K562 (cell line): ENCODE measurements around the gene APOM. TPM values are rescaled to one million over a fixed set of nuclear protein-coding genes. Genes with fewer than 3 reads are reported as not detected.

Experiments used
- ATF7 ChIP-seq: fragments of 450-650 bp; IDR thresholded peaks from 2 replicates; pipeline ENCODE4 v1.7.1; 2014; ENCODE audit warnings: mild to moderate bottlenecking, moderate library complexity
- BHLHE40 ChIP-seq: IDR thresholded peaks from 2 replicates; pipeline ENCODE4 v1.6.1; 2011; ENCODE audit warnings: low read length, improper control_type of control experiment
- CEBPG ChIP-seq, 3 experiments: fragments of 200-800 bp in 1 of 3; sonication (Bioruptor generic) in 1 of 3; sonication (generic) in 1 of 3; formaldehyde crosslinking in 1 of 3; IDR thresholded peaks in 2 of 3; conservative IDR thresholded peaks in 1 of 3; 2 replicates each; pipeline versions ENCODE4 v1.6.1 to v1.8.0; 2016 to 2022; ENCODE audit warnings: missing compliant biosample characterization in 2 of 3, missing genetic modification characterization in 2 of 3, mild to moderate bottlenecking in 1 of 3, missing genetic modification reagents in 1 of 3
- ETS2 ChIP-seq: IDR thresholded peaks from 2 replicates; pipeline ENCODE4 v1.6.1; 2016; ENCODE audit warnings: borderline replicate concordance, missing genetic modification characterization, mild to moderate bottlenecking, moderate library complexity, missing compliant biosample characterization; ENCODE audit not compliant: poor library complexity, severe bottlenecking
- FOXJ2 ChIP-seq: fragments of 200-800 bp; sonication (Bioruptor generic); IDR thresholded peaks from 2 replicates; pipeline ENCODE4 v1.6.1; 2016; ENCODE audit warnings: missing genetic modification characterization, missing compliant biosample characterization
- HMG20B ChIP-seq: fragments of 250-450 bp; sonication (Bioruptor Pico); IDR thresholded peaks from 2 replicates; pipeline ENCODE4 v1.5.0; 2021; ENCODE audit warnings: mild to moderate bottlenecking
- JUN ChIP-seq, 2 experiments: sonication (generic) in 1 of 2; formaldehyde crosslinking in 1 of 2; IDR thresholded peaks; 2 replicates each; pipeline versions ENCODE4 v1.6.1 to v1.8.0; 2012 to 2022; ENCODE audit warnings: borderline replicate concordance in 2 of 2, mild to moderate bottlenecking in 2 of 2, improper control_type of control experiment in 1 of 2, low read depth in 1 of 2, low read length in 1 of 2, missing genetic modification reagents in 1 of 2
- MAFK ChIP-seq: IDR thresholded peaks from 2 replicates; pipeline ENCODE4 v1.6.1; 2011; ENCODE audit warnings: low read length, improper control_type of control experiment
- NCOA4 ChIP-seq: fragments of 450-650 bp; IDR thresholded peaks from 2 replicates; pipeline ENCODE4 v1.6.1; 2018; ENCODE audit warnings: mild to moderate bottlenecking; ENCODE audit not compliant: partially characterized antibody
- NCOA6 ChIP-seq: fragments of 450-650 bp; IDR thresholded peaks from 2 replicates; pipeline ENCODE4 v1.6.1; 2017; ENCODE audit warnings: mild to moderate bottlenecking
- NELFE ChIP-seq: IDR thresholded peaks from 2 replicates; pipeline ENCODE4 v1.6.1; 2011; ENCODE audit warnings: mild to moderate bottlenecking; ENCODE audit not compliant: insufficient read depth, insufficient read length
- NR2C1 ChIP-seq, 2 experiments: fragments of 450-650 bp; IDR thresholded peaks; 2 replicates each; pipeline ENCODE4 v1.6.1; 2017; ENCODE audit warnings: mild to moderate bottlenecking in 2 of 2, antibody characterized with exemption in 1 of 2, inconsistent platforms in 1 of 2, missing compliant biosample characterization in 1 of 2, missing genetic modification characterization in 1 of 2
- NR2F6 ChIP-seq: fragments of 450-650 bp; formaldehyde crosslinking; IDR thresholded peaks from 2 replicates; pipeline ENCODE4 v1.4.0; 2020; ENCODE audit warnings: mild to moderate bottlenecking
- POLR2G ChIP-seq: fragments of 200-400 bp; formaldehyde crosslinking; IDR thresholded peaks from 2 replicates; pipeline ENCODE4 v1.6.1; 2017; ENCODE audit warnings: low read depth, mild to moderate bottlenecking, antibody characterized with exemption, low read length, moderate library complexity
- POLR2H ChIP-seq: IDR thresholded peaks from 2 replicates; pipeline ENCODE4 v1.6.1; 2016; ENCODE audit warnings: missing genetic modification characterization, low read depth, mild to moderate bottlenecking, control low read depth, missing compliant biosample characterization, moderate library complexity
- SMARCE1 ChIP-seq: fragments of 450-650 bp; IDR thresholded peaks from 2 replicates; pipeline ENCODE4 v1.7.1; 2016; ENCODE audit warnings: mild to moderate bottlenecking
- SNRNP70 ChIP-seq: fragments of 200-400 bp; formaldehyde crosslinking; optimal IDR thresholded peaks from 2 replicates; pipeline ENCODE3; 2017; ENCODE audit warnings: low read depth, low read length
- STAT5A ChIP-seq: IDR thresholded peaks from 2 replicates; pipeline ENCODE4 v1.6.1; 2012; ENCODE audit warnings: low read length, inconsistent platforms, borderline replicate concordance
- ZNF124 ChIP-seq: sonication (generic); formaldehyde crosslinking; IDR thresholded peaks from 2 replicates; pipeline ENCODE4 v1.8.1; 2022; ENCODE audit warnings: missing genetic modification reagents
- ZNF311 ChIP-seq: fragments of 250-450 bp; sonication (Bioruptor Pico); IDR thresholded peaks from 2 replicates; pipeline ENCODE4 v1.4.0; 2020; ENCODE audit warnings: mild to moderate bottlenecking, moderate library complexity
- ZNF316 ChIP-seq: fragments of 450-650 bp; IDR thresholded peaks from 2 replicates; pipeline ENCODE4 v1.6.1; 2016
- ZNF778 ChIP-seq: fragments of 450-650 bp; formaldehyde crosslinking; IDR thresholded peaks from 2 replicates; pipeline ENCODE4 v1.4.0; 2020; ENCODE audit warnings: mild to moderate bottlenecking, moderate library complexity
- ZNF830 ChIP-seq: fragments of 250-450 bp; sonication (Bioruptor Pico); IDR thresholded peaks from 2 replicates; pipeline ENCODE4 v1.5.0; 2021; ENCODE audit warnings: mild to moderate bottlenecking
- polyA plus RNA-seq, 8 experiments: library from polyadenylated mRNA; depleted of rRNA in 4 of 8; stranded (reverse) in 5 of 8; unstranded in 3 of 8; fragments of >200 nt; fragmentation: Nextera tagmentation in 2 of 8; fragmentation: Illumina TruSeq in 1 of 8; extraction: Ambion mirVana in 2 of 8; extraction: Trizol in 1 of 8; gene quantifications; 2 replicates each; pipeline versions ENCODE4 v1.2.1 to v1.2.3, GENCODE V29; 2011 to 2014; ENCODE audit warnings: inconsistent platforms in 1 of 8, missing spikeins in 1 of 8
- total RNA-seq, 7 experiments: library from RNA; depleted of rRNA in 6 of 7; stranded (reverse); fragments of >200 nt in 6 of 7; fragmentation: Illumina TruSeq in 2 of 7; extraction: Trizol in 2 of 7; gene quantifications; 2 replicates each; pipeline versions ENCODE4 v1.2.1 to v1.2.3, GENCODE V29; 2011 to 2021; ENCODE audit warnings: low replicate concordance in 1 of 7
- TF ChIP-seq, protein P1 (sequence below): fragments of 450-650 bp; formaldehyde crosslinking; IDR thresholded peaks from 2 replicates; pipeline ENCODE4 v1.4.0; 2022; ENCODE audit warnings: missing genetic modification characterization
- TF ChIP-seq, protein P2 (sequence below): fragments of 250-450 bp; sonication (Bioruptor Pico); IDR thresholded peaks from 2 replicates; pipeline ENCODE4 v1.8.0; 2022; ENCODE audit warnings: moderate library complexity, mild to moderate bottlenecking, inconsistent platforms
- TF ChIP-seq, protein P3 (sequence below): sonication (generic); formaldehyde crosslinking; IDR thresholded peaks from 2 replicates; pipeline ENCODE4 v1.9.0; 2022; ENCODE audit warnings: mild to moderate bottlenecking, missing genetic modification reagents

Gene APOM
- total and polyA plus RNA-seq, 9 of the 15 experiments (the other 6 are each of a cell fraction or from before 2014, with no cell fraction given): 5.7 to 24.3 (median 10.4) TPM

DNA sequence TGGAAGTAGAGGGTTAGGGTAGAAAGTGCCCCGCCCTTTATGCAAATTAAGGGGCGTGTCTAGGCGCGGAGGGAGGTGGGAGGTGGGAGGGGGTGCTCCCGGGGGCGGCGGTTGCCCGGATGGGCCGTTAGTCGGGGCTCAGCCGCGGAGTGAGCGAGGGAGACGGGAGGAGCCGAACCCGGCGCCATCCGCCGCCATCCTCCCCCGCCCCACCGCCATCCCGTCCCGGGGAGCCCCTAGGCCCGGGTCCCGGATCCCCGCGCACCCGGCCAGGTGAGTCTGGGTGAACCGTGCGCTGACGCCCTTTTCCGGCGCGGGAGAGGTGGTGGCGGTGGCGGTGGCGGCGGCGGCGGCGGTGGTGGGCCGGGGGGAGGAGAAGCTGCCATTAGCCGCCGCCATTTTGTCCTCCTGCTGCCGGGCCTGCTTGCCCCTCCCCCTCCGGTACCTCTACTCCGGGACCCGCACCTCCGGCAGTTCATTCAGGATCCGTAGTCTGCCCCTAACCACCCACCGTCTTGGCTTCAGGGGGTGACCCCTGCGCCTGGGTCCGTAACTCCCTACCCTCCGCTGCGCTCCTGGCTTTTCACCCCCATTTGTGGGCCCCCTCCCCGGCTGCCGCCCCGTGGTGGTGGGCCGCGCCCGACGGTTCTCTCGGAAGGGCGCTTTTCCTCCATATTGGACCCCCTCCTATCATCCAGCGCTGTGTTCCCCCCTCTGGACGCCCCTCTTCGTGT is 34.9 kb upstream of the APOM start, which contains the start of gene PRRC2A (continued):
- no peak for TF ChIP-seq STAT5A
- no peak for TF ChIP-seq NELFE
- no peak; the same call in 1 of the 2 replicates for TF ChIP-seq NCOA6
- no peak for TF ChIP-seq MAFK
- no peak for TF ChIP-seq FOXJ2 (tag)
- no peak for TF ChIP-seq CEBPG (CRISPR knock-in tag; IDR thresholded peaks at IDR 0.05)
- no peak for TF ChIP-seq CEBPG (tag; conservative IDR thresholded peaks at IDR 0.05 in 1 of 2, IDR thresholded peaks at IDR 0.05 in 1 of 2)
- TF ChIP-seq NCOA4: no peak
- peak; percentile 95 for TF ChIP-seq POLR2H (tag)
- no peak; the same call in 1 of the 2 replicates for TF ChIP-seq BHLHE40
- TF ChIP-seq JUN (IDR thresholded peaks at IDR 0.05; ENCODE audit: borderline replicate concordance, low read depth, low read length): no peak
- TF ChIP-seq JUN (CRISPR knock-in tag; IDR thresholded peaks at IDR 0.05; ENCODE audit: borderline replicate concordance): peak; percentile 58; the same call in 1 of the 2 replicates
- TF ChIP-seq NR2F6: no peak
- no peak for TF ChIP-seq ZNF778
- TF ChIP-seq, protein P1, sequence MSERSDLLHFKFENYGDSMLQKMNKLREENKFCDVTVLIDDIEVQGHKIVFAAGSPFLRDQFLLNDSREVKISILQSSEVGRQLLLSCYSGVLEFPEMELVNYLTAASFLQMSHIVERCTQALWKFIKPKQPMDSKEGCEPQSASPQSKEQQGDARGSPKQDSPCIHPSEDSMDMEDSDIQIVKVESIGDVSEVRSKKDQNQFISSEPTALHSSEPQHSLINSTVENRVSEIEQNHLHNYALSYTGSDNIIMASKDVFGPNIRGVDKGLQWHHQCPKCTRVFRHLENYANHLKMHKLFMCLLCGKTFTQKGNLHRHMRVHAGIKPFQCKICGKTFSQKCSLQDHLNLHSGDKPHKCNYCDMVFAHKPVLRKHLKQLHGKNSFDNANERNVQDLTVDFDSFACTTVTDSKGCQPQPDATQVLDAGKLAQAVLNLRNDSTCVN: peak; percentile 78; the same call in 1 of the 2 replicates
- TF ChIP-seq, protein P2, sequence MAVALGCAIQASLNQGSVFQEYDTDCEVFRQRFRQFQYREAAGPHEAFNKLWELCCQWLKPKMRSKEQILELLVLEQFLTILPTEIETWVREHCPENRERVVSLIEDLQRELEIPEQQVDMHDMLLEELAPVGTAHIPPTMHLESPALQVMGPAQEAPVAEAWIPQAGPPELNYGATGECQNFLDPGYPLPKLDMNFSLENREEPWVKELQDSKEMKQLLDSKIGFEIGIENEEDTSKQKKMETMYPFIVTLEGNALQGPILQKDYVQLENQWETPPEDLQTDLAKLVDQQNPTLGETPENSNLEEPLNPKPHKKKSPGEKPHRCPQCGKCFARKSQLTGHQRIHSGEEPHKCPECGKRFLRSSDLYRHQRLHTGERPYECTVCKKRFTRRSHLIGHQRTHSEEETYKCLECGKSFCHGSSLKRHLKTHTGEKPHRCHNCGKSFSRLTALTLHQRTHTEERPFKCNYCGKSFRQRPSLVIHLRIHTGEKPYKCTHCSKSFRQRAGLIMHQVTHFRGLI: no peak
- TF ChIP-seq HMG20B: no peak
- peak; percentile 76; the same call in 1 of the 2 replicates for TF ChIP-seq ZNF830 (CRISPR knock-in tag)
- 0 out of 2 replicates have a peak, but pooled peaks have one; percentile 23 for TF ChIP-seq ZNF316
- TF ChIP-seq, protein P3, sequence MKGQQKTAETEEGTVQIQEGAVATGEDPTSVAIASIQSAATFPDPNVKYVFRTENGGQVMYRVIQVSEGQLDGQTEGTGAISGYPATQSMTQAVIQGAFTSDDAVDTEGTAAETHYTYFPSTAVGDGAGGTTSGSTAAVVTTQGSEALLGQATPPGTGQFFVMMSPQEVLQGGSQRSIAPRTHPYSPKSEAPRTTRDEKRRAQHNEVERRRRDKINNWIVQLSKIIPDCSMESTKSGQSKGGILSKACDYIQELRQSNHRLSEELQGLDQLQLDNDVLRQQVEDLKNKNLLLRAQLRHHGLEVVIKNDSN: no peak; the same call in 1 of the 2 replicates
- TF ChIP-seq SMARCE1: no peak
- no peak for TF ChIP-seq ZNF311 (CRISPR knock-in tag)
- no peak for TF ChIP-seq ZNF124 (CRISPR knock-in tag)
- TF ChIP-seq SNRNP70: no peak
- TF ChIP-seq POLR2G: peak; percentile 93
- TF ChIP-seq ATF7: no peak
- TF ChIP-seq NR2C1 (IDR thresholded peaks at IDR 0.05): peak; percentile 52
- peak; percentile 60; the same call in 1 of the 2 replicates for TF ChIP-seq NR2C1 (tag; IDR thresholded peaks at IDR 0.05)
- TF ChIP-seq ETS2: no peak
